ENCODE data around the gene IL2RA.
"Not testable (repeated sequence)": the region's sequence is repeated elsewhere in the genome, so short reads cannot be mapped to it uniquely, and the experiment has no call there.

The IL2RA gene

GRCh38 chr10:5983774-5984173 lies 78.4 kb downstream of the IL2RA start:
- DNase-seq (ENCODE audit: low read depth in 3 of 3) = no peak

GRCh38 chr10:5981529-5981928 lies 80.6 kb downstream of the IL2RA start:
- DNase-seq (ENCODE audit: low read depth in 3 of 3) = no peak

GRCh38 chr10:5978230-5978489 lies 84.0 kb downstream of the IL2RA start:
- no peak for DNase-seq (ENCODE audit: low read depth in 3 of 3)

GRCh38 chr10:5977471-5978229 lies 84.5 kb downstream of the IL2RA start, which contains the start of gene IL15RA:
IL15RA (minus strand) TSS chr10:5977543; CDS start chr10:5977492, 51 bp downstream.
- peak; percentile 78 to 88 (median 81) for DNase-seq (ENCODE audit: low read depth in 3 of 3)

- peak; percentile 10 to 53 (median 19) for DNase-seq (ENCODE audit: low read depth in 3 of 3)
Measured at GRCh38 chr10:5976512-5977470, 85.4 kb downstream of the IL2RA start.

- DNase-seq (ENCODE audit: low read depth in 3 of 3) = peak; percentile 26 to 67 (median 49)
Measured at GRCh38 chr10:5975641-5976473, 86.3 kb downstream of the IL2RA start.

GRCh38 chr10:5973069-5973468 lies 89.1 kb downstream of the IL2RA start:
- no peak for DNase-seq (ENCODE audit: low read depth in 3 of 3)

- DNase-seq (ENCODE audit: low read depth in 3 of 3) = no peak
Measured at GRCh38 chr10:5971886-5972285, 90.3 kb downstream of the IL2RA start.

GRCh38 chr10:5971315-5971832 lies 90.8 kb downstream of the IL2RA start:
- DNase-seq (ENCODE audit: low read depth in 3 of 3) = peak in 1 of 3 donors; percentile 20

- DNase-seq (ENCODE audit: low read depth in 3 of 3) = no peak
Measured at GRCh38 chr10:5970527-5970926, 91.6 kb downstream of the IL2RA start.

- DNase-seq (ENCODE audit: low read depth in 3 of 3) = no peak
Measured at GRCh38 chr10:5970066-5970465, 92.1 kb downstream of the IL2RA start.

- no peak for DNase-seq (ENCODE audit: low read depth in 3 of 3)
Measured at GRCh38 chr10:5968681-5969453, 93.3 kb downstream of the IL2RA start.

- no peak for DNase-seq (ENCODE audit: low read depth in 3 of 3)
Measured at GRCh38 chr10:5968037-5968680, 94.0 kb downstream of the IL2RA start.

GRCh38 chr10:5965266-5965665 lies 96.9 kb downstream of the IL2RA start:
- DNase-seq (ENCODE audit: low read depth in 3 of 3) = no peak

- no peak for DNase-seq (ENCODE audit: low read depth in 3 of 3)
Measured at GRCh38 chr10:5964736-5965135, 97.4 kb downstream of the IL2RA start.

- DNase-seq (ENCODE audit: low read depth in 3 of 3) = no peak
Measured at GRCh38 chr10:5963591-5963990, 98.6 kb downstream of the IL2RA start.

GRCh38 chr10:5963071-5963470 lies 99.1 kb downstream of the IL2RA start:
- no peak for DNase-seq (ENCODE audit: low read depth in 3 of 3)

GRCh38 chr10:5962358-5962940 lies 99.7 kb downstream of the IL2RA start:
- DNase-seq (ENCODE audit: low read depth in 3 of 3) = not testable (repeated sequence)

GRCh38 chr10:5961405-5962100 lies 100.6 kb downstream of the IL2RA start:
- no peak for DNase-seq (ENCODE audit: low read depth in 3 of 3)

- not testable (repeated sequence) for DNase-seq (ENCODE audit: low read depth in 3 of 3)
Measured at GRCh38 chr10:5960973-5961275, 101.2 kb downstream of the IL2RA start.
